H1 (cell line): ENCODE measurements around the gene MYOD1. TPM values are rescaled to one million over a fixed set of nuclear protein-coding genes. Genes with fewer than 3 reads are reported as not detected.

Experiments
- CTCF ChIA-PET: fragments of 300-600 bp; sonication (Branson Sonifier 250); formaldehyde crosslinking; loops from one replicate; lab custom pipeline; 2021; ENCODE audit not compliant: partially characterized antibody; lab: Charles Lee
- POLR2A ChIA-PET: fragments of 300-600 bp; sonication (Branson Sonifier 250); formaldehyde crosslinking; loops from one replicate; lab custom pipeline; 2021; ENCODE audit warnings: inconsistent platforms; ENCODE audit not compliant: partially characterized antibody; lab: Charles Lee
- DNase-seq, 2 experiments: peaks; one replicate each; pipeline versions ENCODE4 v3.0.0 to v3.0.0-alpha.2; 2010 to 2022; ENCODE audit warnings: low spot score in 2 of 2, low read depth in 1 of 2, mixed read lengths in 1 of 2
- FAIRE-seq: peaks from 2 replicates; lab custom pipeline; 2011; peaks lifted over from hg19 to GRCh38; lab: Jason Lieb, UNC
- H2AFZ ChIP-seq: 2 replicates; pipeline ENCODE4 v1.8.1; 2012; ENCODE audit warnings: low read length, inconsistent platforms
- H2AK5ac ChIP-seq: 2 replicates; pipeline ENCODE4 v1.6.1; 2013; ENCODE audit warnings: low read depth, low read length
- H2BK120ac ChIP-seq: replicated peaks from 2 replicates; pipeline ENCODE3; 2013; ENCODE audit warnings: low read depth, low read length, inconsistent platforms
- H2BK12ac ChIP-seq: 2 replicates; pipeline ENCODE4 v1.6.1; 2013; ENCODE audit warnings: low read depth, low read length
- H2BK15ac ChIP-seq: 2 replicates; pipeline ENCODE4 v1.6.1; 2013; ENCODE audit warnings: low read length
- H2BK20ac ChIP-seq: 2 replicates; pipeline ENCODE4 v1.6.1; 2013; ENCODE audit warnings: low read length
- H2BK5ac ChIP-seq: 2 replicates; pipeline ENCODE4 v1.6.1; 2013; ENCODE audit warnings: low read depth, low read length
- H3K14ac ChIP-seq: 2 replicates; pipeline ENCODE4 v1.6.1; 2013; ENCODE audit warnings: inconsistent platforms; ENCODE audit not compliant: insufficient read length
- H3K18ac ChIP-seq: 2 replicates; pipeline ENCODE4 v1.6.1; 2013; ENCODE audit warnings: low read length; ENCODE audit errors: extremely low read depth
- H3K23ac ChIP-seq: 2 replicates; pipeline ENCODE4 v1.6.1; 2013; ENCODE audit warnings: inconsistent platforms; ENCODE audit not compliant: insufficient read length
- H3K23me2 ChIP-seq: 2 replicates; pipeline ENCODE4 v1.6.1; 2013; ENCODE audit warnings: low read depth, low read length
- H3K27ac ChIP-seq: 2 replicates; pipeline ENCODE4 v1.6.1; 2011; ENCODE audit warnings: low read depth, low read length, inconsistent platforms
- H3K27me3 ChIP-seq, 4 experiments: replicated peaks in 1 of 4; 1 replicate in 1 of 4; 2 replicates in 3 of 4; pipeline versions ENCODE4 v1.6.1 to v1.8.1; 2011 to 2013; ENCODE audit warnings: low read length in 3 of 4, mild to moderate bottlenecking in 3 of 4, inconsistent platforms in 2 of 4, mixed read lengths in 2 of 4, moderate library complexity in 1 of 4; ENCODE audit not compliant: control insufficient read depth in 3 of 4, insufficient read depth in 3 of 4; ENCODE audit errors: extremely low read depth in 1 of 4
- H3K36me3 ChIP-seq, 4 experiments: 2 replicates each; pipeline versions ENCODE4 v1.6.1 to v1.8.1; 2011 to 2013; ENCODE audit warnings: mild to moderate bottlenecking in 4 of 4, low read length in 3 of 4, moderate library complexity in 2 of 4, control low read depth in 1 of 4, inconsistent platforms in 1 of 4; ENCODE audit not compliant: insufficient read depth in 4 of 4, control insufficient read depth in 2 of 4
- H3K4ac ChIP-seq: replicated peaks from 2 replicates; pipeline ENCODE3; 2013; ENCODE audit warnings: low read length, low read depth, mixed read lengths, inconsistent platforms; ENCODE audit not compliant: insufficient read length
- H3K4me1 ChIP-seq, 4 experiments: replicated peaks in 1 of 4; 1 replicate in 1 of 4; 2 replicates in 3 of 4; pipeline versions ENCODE4 v1.6.1 to v1.8.1; 2011 to 2013; ENCODE audit warnings: low read length in 3 of 4, inconsistent platforms in 2 of 4, mixed read lengths in 1 of 4; ENCODE audit not compliant: insufficient read depth in 4 of 4, control insufficient read depth in 3 of 4
- H3K4me2 ChIP-seq, 2 experiments: 2 replicates each; pipeline versions ENCODE4 v1.6.1 to v1.8.1; 2011 to 2013; ENCODE audit warnings: low read depth in 2 of 2, low read length in 2 of 2, control low read depth in 1 of 2, inconsistent platforms in 1 of 2, mild to moderate bottlenecking in 1 of 2; ENCODE audit not compliant: insufficient read depth in 1 of 2
- H3K4me3 ChIP-seq, 4 experiments: fragments of 200-600, 300-600 bp in 1 of 4; sonication (generic), shearing (Covaris generic), sonication (Bioruptor Twin) in 1 of 4; 2 replicates each; pipeline versions ENCODE4 v1.5.1 to v1.8.1; 2011 to 2016; ENCODE audit warnings: low read length in 4 of 4, low read depth in 3 of 4, control low read depth in 2 of 4, inconsistent platforms in 2 of 4, mild to moderate bottlenecking in 2 of 4, mixed read lengths in 1 of 4, moderate library complexity in 1 of 4; ENCODE audit not compliant: insufficient read depth in 2 of 4; ENCODE audit errors: extremely low read depth in 1 of 4
- H3K56ac ChIP-seq: replicated peaks from 2 replicates; pipeline ENCODE3; 2013; ENCODE audit warnings: low read depth, mild to moderate bottlenecking, mixed read lengths, low read length, inconsistent platforms; ENCODE audit not compliant: insufficient read length
- H3K79me1 ChIP-seq: 2 replicates; pipeline ENCODE4 v1.6.1; 2013; ENCODE audit warnings: low read depth, low read length, control low read depth
- H3K79me2 ChIP-seq, 2 experiments: 2 replicates each; pipeline versions ENCODE4 v1.6.1 to v1.8.1; 2012 to 2013; ENCODE audit warnings: low read length in 2 of 2, mild to moderate bottlenecking in 2 of 2, inconsistent platforms in 1 of 2; ENCODE audit not compliant: insufficient read depth in 2 of 2, control insufficient read depth in 1 of 2
- H3K9ac ChIP-seq, 4 experiments: replicated peaks in 1 of 4; 1 replicate in 1 of 4; 2 replicates in 3 of 4; pipeline versions ENCODE4 v1.6.1 to v1.8.1; 2011 to 2013; ENCODE audit warnings: low read depth in 3 of 4, low read length in 3 of 4, control low read depth in 2 of 4, mild to moderate bottlenecking in 2 of 4, moderate library complexity in 2 of 4, inconsistent platforms in 1 of 4; ENCODE audit errors: extremely low read depth in 1 of 4
- H3K9me3 ChIP-seq, 2 experiments: 2 replicates each; pipeline versions ENCODE4 v1.6.1 to v1.8.1; 2012 to 2013; ENCODE audit warnings: mild to moderate bottlenecking in 2 of 2, moderate library complexity in 2 of 2, control low read depth in 1 of 2, inconsistent platforms in 1 of 2, low read depth in 1 of 2, low read length in 1 of 2, mixed read lengths in 1 of 2; ENCODE audit not compliant: insufficient read depth in 2 of 2
- H4K20me1 ChIP-seq, 2 experiments: replicated peaks in 1 of 2; 2 replicates each; pipeline versions ENCODE3 to v1.8.1; 2011 to 2013; ENCODE audit warnings: inconsistent platforms in 2 of 2, low read length in 2 of 2, mild to moderate bottlenecking in 1 of 2; ENCODE audit not compliant: insufficient read depth in 2 of 2, control insufficient read depth in 1 of 2
- H4K5ac ChIP-seq: 2 replicates; pipeline ENCODE4 v1.6.1; 2013; ENCODE audit warnings: low read length, low read depth, mixed read lengths, inconsistent platforms; ENCODE audit not compliant: insufficient read length
- H4K8ac ChIP-seq: 2 replicates; pipeline ENCODE4 v1.8.0; 2013; ENCODE audit warnings: mild to moderate bottlenecking, moderate library complexity, low read length, inconsistent platforms; ENCODE audit not compliant: insufficient read depth; ENCODE audit errors: extremely low read depth
- H4K91ac ChIP-seq: replicated peaks from 2 replicates; pipeline ENCODE3; 2013; ENCODE audit warnings: low read length, mixed read lengths, inconsistent platforms; ENCODE audit not compliant: insufficient read length
- CBX8 ChIP-seq: fragments of 300-800, 300-1000 bp; sonication (generic); IDR thresholded peaks from 2 replicates; pipeline ENCODE4 v1.7.1; 2016; ENCODE audit warnings: low read depth, low read length, borderline replicate concordance
- CREB1 ChIP-seq: IDR thresholded peaks from 2 replicates; pipeline ENCODE4 v1.6.1; 2012; ENCODE audit warnings: inconsistent platforms
- CTBP2 ChIP-seq: IDR thresholded peaks from 2 replicates; pipeline ENCODE4 v1.7.0; 2011; ENCODE audit warnings: borderline replicate concordance, mild to moderate bottlenecking, moderate library complexity, mixed read lengths, low read length; ENCODE audit not compliant: insufficient read depth, insufficient read length
- EZH2 ChIP-seq: fragments of 200-600 bp; sonication (generic); IDR thresholded peaks from 2 replicates; pipeline ENCODE4 v1.7.1; 2012; ENCODE audit warnings: low read depth, mild to moderate bottlenecking, moderate library complexity, low read length, inconsistent platforms; ENCODE audit not compliant: severe bottlenecking
- HDAC6 ChIP-seq: IDR thresholded peaks from one replicate; pipeline ENCODE4 v1.7.1; 2012; ENCODE audit warnings: low read depth, mild to moderate bottlenecking, inconsistent platforms, low read length, moderate library complexity
- KDM4A ChIP-seq: IDR thresholded peaks from one replicate; pipeline ENCODE4 v1.7.1; 2012; ENCODE audit warnings: low read depth, mild to moderate bottlenecking, moderate library complexity, low read length, inconsistent platforms; ENCODE audit not compliant: severe bottlenecking
- POLR2AphosphoS5 ChIP-seq: IDR thresholded peaks from 2 replicates; pipeline ENCODE4 v1.6.1; 2011; ENCODE audit warnings: low read depth, low read length
- SRF ChIP-seq: IDR thresholded peaks from 2 replicates; pipeline ENCODE4 v1.6.1; 2011; ENCODE audit warnings: mild to moderate bottlenecking, low read depth, low read length, moderate library complexity
- TBP ChIP-seq: IDR thresholded peaks from 2 replicates; pipeline ENCODE4 v1.6.1; 2011; ENCODE audit warnings: low read depth, low read length, improper control_type of control experiment
- TCF12 ChIP-seq: IDR thresholded peaks from 2 replicates; pipeline ENCODE4 v1.6.1; 2011; ENCODE audit warnings: low read depth, mild to moderate bottlenecking, low read length
- WGBS, 2 experiments: shearing (Covaris generic) in 1 of 2; methylation state at CpG; one replicate each; pipeline versions ENCODE4 v1.1.6 to v1.1.7; 2013 to 2015; ENCODE audit warnings: low lambda C conversion rate in 2 of 2, mixed read lengths in 2 of 2, inconsistent platforms in 1 of 2, low coverage in 1 of 2, missing lambda C conversion rate in 1 of 2; ENCODE audit not compliant: insufficient replicate concordance in 2 of 2, insufficient coverage in 1 of 2, insufficient read length in 1 of 2; ENCODE audit errors: extremely low coverage in 1 of 2, missing lambda C conversion rate in 1 of 2; 5-methylcytosine and 5-hydroxymethylcytosine counted together
- polyA plus RNA-seq, 7 experiments: library from polyadenylated mRNA; depleted of rRNA in 3 of 7; stranded (reverse) in 5 of 7; unstranded in 2 of 7; fragments of >200 nt in 5 of 7; fragments of 200-250 nt in 2 of 7; gene quantifications; 1 replicate in 5 of 7; 2 replicates in 1 of 7; 4 replicates in 1 of 7; pipeline versions ENCODE4 v1.2.1 to v1.2.3, GENCODE V29; 2011 to 2013; ENCODE audit warnings: missing spikeins in 2 of 7, mixed read lengths in 2 of 7
- total RNA-seq: library from RNA; stranded (reverse); fragmentation: NEBNext Ultra II Directional; extraction: Animal tissue kit (Norgen Biotek cat#: 25700); gene quantifications from 2 replicates; pipeline ENCODE4 v1.2.1, GENCODE V29; 2021

The MYOD1 gene
- total and polyA plus RNA-seq, 2 of the 8 experiments (the other 6 are each of a cell fraction or from before 2014, with no cell fraction given): not detected

DNA sequence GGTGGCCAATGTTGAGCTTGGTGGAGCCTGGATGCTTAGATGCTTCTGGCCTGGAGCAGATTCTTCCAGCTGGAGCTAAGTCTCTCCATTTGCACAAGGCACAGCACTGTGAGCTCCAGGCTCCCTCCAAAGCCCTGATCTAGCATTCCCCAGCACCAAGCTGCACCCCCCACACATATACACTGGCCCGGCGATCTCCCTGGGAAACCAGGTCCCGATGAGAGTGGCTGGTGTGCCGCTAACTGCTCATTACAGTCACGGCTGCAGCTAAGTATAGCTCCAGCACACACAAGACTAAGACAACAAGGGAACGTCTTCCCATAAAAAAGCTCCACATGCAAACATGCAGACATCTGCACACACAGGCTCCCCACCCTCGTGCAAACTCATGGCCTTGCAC, 32.8 kb downstream of the MYOD1 start:
- no peak overlapping the region for H3K14ac ChIP-seq
- H3K79me1 ChIP-seq: no peaks in the 10 kb centered on the region
- H3K4me2 ChIP-seq: no peak overlapping the region
- no peak overlapping the region for H2BK120ac ChIP-seq
- H2AFZ ChIP-seq: no peak overlapping the region
- no peak overlapping the region for H2BK15ac ChIP-seq
- no peak overlapping the region for H4K5ac ChIP-seq
- H3K9ac ChIP-seq: no peak overlapping the region
- H4K91ac ChIP-seq: no peak overlapping the region
- H2BK5ac ChIP-seq: no peak overlapping the region
- no peak overlapping the region for H3K56ac ChIP-seq
- H3K27me3 ChIP-seq: no peaks in the 10 kb centered on the region
- DNase-seq (no peak), FAIRE-seq (no peak)
- H3K9me3 ChIP-seq: no peaks in the 10 kb centered on the region
- no peak overlapping the region for H3K4me3 ChIP-seq
- CTCF ChIA-PET: interaction anchor here (0.6 to 3.3 kb wide), 26 partner anchors 9 to 229 kb away, joined by 3 to 23 read pairs (median 5); no protein-coding TSS in a partner anchor
- H3K18ac ChIP-seq: no peak overlapping the region
- H2BK20ac ChIP-seq: no peak overlapping the region
- H3K4me1 ChIP-seq: no peaks in the 10 kb centered on the region
- no peaks in the 10 kb centered on the region for H3K79me2 ChIP-seq
- WGBS, 2 experiments: 84% methylated on average over 7 of the region's 7 CpGs; no CpG with 5 or more reads in 1 of the 2 experiments
- no peak overlapping the region for H2BK12ac ChIP-seq
- H3K36me3 ChIP-seq: no peaks in the 10 kb centered on the region
- no peak overlapping the region for H3K27ac ChIP-seq
- H4K20me1 ChIP-seq: no peaks in the 10 kb centered on the region
- no peaks in the 10 kb centered on the region for H3K23me2 ChIP-seq
- POLR2A ChIA-PET: no interaction called here
- no peak overlapping the region for H2AK5ac ChIP-seq
- H3K23ac ChIP-seq: no peak overlapping the region
- no peak overlapping the region for H4K8ac ChIP-seq
- H3K4ac ChIP-seq: no peak overlapping the region
- TF ChIP-seq POLR2AphosphoS5: no peak
- no peak for TF ChIP-seq HDAC6
- TF ChIP-seq TBP: no peak
- no peak for TF ChIP-seq SRF
- no peak for TF ChIP-seq TCF12
- no peak for TF ChIP-seq KDM4A
- no peak for TF ChIP-seq EZH2
- no peak for TF ChIP-seq CBX8
- TF ChIP-seq CREB1: no peak
- TF ChIP-seq CTBP2: no peak
